Neural cell (in vitro differentiated cells): ENCODE data around the gene IFI16.

ENCODE experiments used
- EP300 ChIP-seq: fragments of 450-650 bp; conservative IDR thresholded peaks from 2 replicates; pipeline ENCODE4 v1.6.1; 2014; ENCODE audit warnings: antibody characterized with exemption, mild to moderate bottlenecking, moderate library complexity; ENCODE audit not compliant: poor library complexity, severe bottlenecking
- EZH2 ChIP-seq: fragments of 200-600, 300-800 bp; shearing (Covaris generic), sonication (generic); IDR thresholded peaks from 2 replicates; pipeline ENCODE4 v1.6.1; 2014; ENCODE audit warnings: antibody characterized with exemption, low read length, borderline replicate concordance, mild to moderate bottlenecking; ENCODE audit not compliant: insufficient read depth, poor library complexity, severe bottlenecking
- RAD21 ChIP-seq: fragments of 450-650 bp; conservative IDR thresholded peaks from 2 replicates; pipeline ENCODE4 v1.6.1; 2014; ENCODE audit warnings: antibody characterized with exemption, mild to moderate bottlenecking, moderate library complexity
- TAF1 ChIP-seq: IDR thresholded peaks from 2 replicates; pipeline ENCODE4 v1.6.1; 2012; ENCODE audit warnings: low read depth
- TF ChIP-seq, protein P1 (sequence below): fragments of 450-650 bp; IDR thresholded peaks from 2 replicates; pipeline ENCODE4 v1.5.1; 2014; ENCODE audit warnings: antibody characterized with exemption, mild to moderate bottlenecking, moderate library complexity; ENCODE audit not compliant: poor library complexity, severe bottlenecking

DNA sequence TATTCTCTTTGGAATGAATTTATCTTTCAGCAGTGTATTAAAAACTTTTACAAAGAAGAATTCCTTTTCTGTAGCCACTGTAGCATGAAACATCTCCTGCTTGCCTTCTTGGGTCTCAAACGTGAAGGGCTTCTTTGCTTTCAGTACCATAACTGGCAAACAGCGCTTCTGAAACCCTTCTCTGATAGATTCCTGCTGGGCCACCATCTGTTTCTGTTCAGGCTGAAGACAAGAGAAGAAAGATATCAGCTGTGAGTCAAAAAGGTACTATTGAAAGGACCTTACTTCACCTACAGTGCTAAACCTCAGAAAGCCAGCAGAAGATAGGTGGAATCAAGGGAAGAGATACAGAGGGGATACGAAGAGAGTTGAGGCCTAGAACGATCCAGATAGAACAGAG is 56.4 kb downstream of the IFI16 start:
- TF ChIP-seq, protein P1, sequence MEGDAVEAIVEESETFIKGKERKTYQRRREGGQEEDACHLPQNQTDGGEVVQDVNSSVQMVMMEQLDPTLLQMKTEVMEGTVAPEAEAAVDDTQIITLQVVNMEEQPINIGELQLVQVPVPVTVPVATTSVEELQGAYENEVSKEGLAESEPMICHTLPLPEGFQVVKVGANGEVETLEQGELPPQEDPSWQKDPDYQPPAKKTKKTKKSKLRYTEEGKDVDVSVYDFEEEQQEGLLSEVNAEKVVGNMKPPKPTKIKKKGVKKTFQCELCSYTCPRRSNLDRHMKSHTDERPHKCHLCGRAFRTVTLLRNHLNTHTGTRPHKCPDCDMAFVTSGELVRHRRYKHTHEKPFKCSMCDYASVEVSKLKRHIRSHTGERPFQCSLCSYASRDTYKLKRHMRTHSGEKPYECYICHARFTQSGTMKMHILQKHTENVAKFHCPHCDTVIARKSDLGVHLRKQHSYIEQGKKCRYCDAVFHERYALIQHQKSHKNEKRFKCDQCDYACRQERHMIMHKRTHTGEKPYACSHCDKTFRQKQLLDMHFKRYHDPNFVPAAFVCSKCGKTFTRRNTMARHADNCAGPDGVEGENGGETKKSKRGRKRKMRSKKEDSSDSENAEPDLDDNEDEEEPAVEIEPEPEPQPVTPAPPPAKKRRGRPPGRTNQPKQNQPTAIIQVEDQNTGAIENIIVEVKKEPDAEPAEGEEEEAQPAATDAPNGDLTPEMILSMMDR = no peak
- TF ChIP-seq RAD21 (no peak), TAF1 (no peak), EP300 (no peak), EZH2 (no peak)
